SK-N-MC (cell line): Measurements from ENCODE around the gene AKT3.
"Not testable (repeated sequence)": the region's sequence is repeated elsewhere in the genome, so short reads cannot be mapped to it uniquely, and the experiment has no call there.

Source experiments
- DNase-seq: peaks from one replicate; pipeline ENCODE4 v3.0.0-alpha.2; 2011; ENCODE audit warnings: low read depth, low spot score
- H3K27ac ChIP-seq: fragments of 200-600 bp; sonication (generic); 2 replicates; pipeline ENCODE4 v1.5.1; 2016; ENCODE audit warnings: mixed run types
- H3K36me3 ChIP-seq: fragments of 200-600 bp; sonication (generic); 2 replicates; pipeline ENCODE4 v1.6.1; 2017; ENCODE audit warnings: antibody characterized with exemption, low read length, mixed read lengths; ENCODE audit not compliant: insufficient read depth
- H3K4me3 ChIP-seq: fragments of 200-600 bp; sonication (generic); 2 replicates; pipeline ENCODE4 v1.5.1; 2016
- H3K9ac ChIP-seq: fragments of 200-600 bp; sonication (generic); 2 replicates; pipeline ENCODE4 v1.8.0; 2017; ENCODE audit warnings: mixed run types, mixed read lengths; ENCODE audit not compliant: insufficient read length
- H3K9me3 ChIP-seq: fragments of 200-600 bp; sonication (generic); 2 replicates; pipeline ENCODE4 v1.6.1; 2017; ENCODE audit warnings: low read depth, mild to moderate bottlenecking, antibody characterized with exemption, low read length, moderate library complexity, mixed read lengths
- EZH2 ChIP-seq: fragments of 200-600 bp; sonication (generic); IDR thresholded peaks from one replicate; pipeline ENCODE4 v1.6.1; 2017; ENCODE audit warnings: antibody characterized with exemption
- FOXP2 ChIP-seq: optimal IDR thresholded peaks from 2 replicates; pipeline ENCODE3; 2011; ENCODE audit warnings: mild to moderate bottlenecking, moderate library complexity; ENCODE audit not compliant: insufficient read depth; ENCODE audit errors: extremely low read length, control extremely low read depth
- POLR2AphosphoS5 ChIP-seq: IDR thresholded peaks from 2 replicates; pipeline ENCODE4 v1.6.1; 2012; ENCODE audit warnings: mild to moderate bottlenecking, low read depth, low read length, borderline replicate concordance

The AKT3 gene

DNA sequence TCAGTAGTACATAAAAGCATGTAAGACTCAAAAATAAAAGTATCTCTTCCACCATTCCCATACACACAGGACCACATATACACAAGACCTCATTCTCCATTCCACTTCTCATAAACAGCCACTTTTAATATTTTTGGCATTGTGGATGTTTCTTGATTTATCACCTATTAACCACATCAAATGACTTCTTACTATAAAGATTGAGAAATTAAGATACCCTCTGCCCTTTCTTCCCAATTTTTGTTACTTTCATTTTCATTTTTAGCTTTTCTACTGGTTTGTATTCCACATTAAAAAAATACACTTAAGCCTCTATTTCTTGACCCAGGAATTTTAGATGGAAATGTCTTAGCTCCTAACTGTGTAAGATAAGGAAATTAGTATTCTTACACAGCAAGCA is 22.8 kb downstream of the AKT3 start:
- Histone ChIP-seq H3K36me3 (no peaks in the 10 kb centered on the region), H3K27ac (no peak overlapping the region), H3K9me3 (no peaks in the 10 kb centered on the region), H3K9ac (no peak overlapping the region), H3K4me3 (no peak overlapping the region)
- no peak for DNase-seq
- no peak for TF ChIP-seq FOXP2
- TF ChIP-seq EZH2: no peak
- no peak for TF ChIP-seq POLR2AphosphoS5

DNA sequence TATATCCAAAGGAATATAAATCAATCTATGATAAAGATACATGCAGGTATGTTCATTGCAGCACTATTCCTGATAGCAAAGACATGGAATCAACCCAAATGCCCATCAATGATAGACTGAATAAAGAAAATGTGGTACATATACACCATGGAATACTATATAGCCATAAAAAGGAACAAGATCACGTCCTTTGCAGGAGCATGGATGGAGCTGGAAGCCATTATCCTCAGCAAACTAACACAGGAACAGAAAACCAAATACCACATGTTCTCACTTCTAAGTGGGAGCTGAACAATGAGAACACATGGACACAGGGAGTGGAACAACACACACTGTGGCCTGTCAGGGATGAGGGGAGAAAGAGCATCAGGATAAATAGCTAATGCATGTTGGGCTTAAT is 25.1 kb downstream of the AKT3 start:
- H3K9me3 ChIP-seq, H3K4me3 ChIP-seq, H3K36me3 ChIP-seq, DNase-seq, H3K9ac ChIP-seq, H3K27ac ChIP-seq: not testable (repeated sequence)

DNA sequence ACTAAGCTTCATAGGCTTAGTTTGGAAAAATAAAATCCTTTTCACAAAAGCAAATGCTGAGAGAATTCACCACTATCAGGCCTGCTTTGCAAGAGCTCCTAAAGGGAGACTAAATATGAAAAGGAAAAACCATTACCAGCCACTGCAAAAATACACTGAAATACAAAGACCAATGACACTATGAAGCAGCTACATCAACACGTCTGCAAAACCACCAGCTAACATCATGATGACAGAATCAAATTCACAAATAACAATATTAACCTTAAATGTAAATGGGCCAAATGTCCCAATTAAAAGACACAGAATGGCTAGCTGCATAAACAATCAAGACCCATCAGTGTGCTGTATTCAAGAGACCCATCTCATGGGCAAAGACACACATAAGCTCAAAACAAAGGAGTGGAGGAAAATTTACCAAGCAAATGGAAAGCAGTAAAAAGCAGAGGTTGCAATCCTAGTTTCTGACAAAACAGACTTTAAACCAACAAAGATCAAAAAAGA is 28.8 kb downstream of the AKT3 start:
- no peak overlapping the region for H3K27ac ChIP-seq
- H3K9ac ChIP-seq: no peak overlapping the region
- no peaks in the 10 kb centered on the region for H3K36me3 ChIP-seq
- no peak overlapping the region for H3K4me3 ChIP-seq
- no peaks in the 10 kb centered on the region for H3K9me3 ChIP-seq
- DNase-seq: no peak
- TF ChIP-seq EZH2 (no peak), FOXP2 (no peak), POLR2AphosphoS5 (no peak)

DNA sequence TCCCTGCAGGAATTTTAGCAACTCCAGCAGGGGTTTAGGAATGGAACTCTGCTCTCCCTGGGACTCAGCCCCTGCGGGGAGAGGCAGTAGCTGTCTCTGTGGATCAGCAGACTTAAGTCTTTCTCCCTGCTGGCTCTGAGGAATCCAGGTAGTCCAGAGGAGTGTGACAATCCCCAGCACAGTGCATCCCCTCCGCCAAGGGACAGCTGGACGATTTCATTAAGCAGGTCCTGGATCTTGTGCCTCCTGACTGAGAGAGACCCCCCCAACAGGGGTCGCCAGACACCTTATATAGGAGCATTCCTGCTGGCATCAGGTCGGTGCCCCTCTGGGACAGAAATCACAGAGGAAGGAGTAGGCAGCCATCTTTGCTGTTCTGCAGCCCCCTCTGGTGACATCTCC is 30.6 kb downstream of the AKT3 start:
- Histone ChIP-seq H3K9me3 (no peaks in the 10 kb centered on the region), H3K36me3 (no peaks in the 10 kb centered on the region), H3K4me3 (no peak overlapping the region), H3K27ac (no peak overlapping the region), H3K9ac (no peak overlapping the region)
- TF ChIP-seq EZH2: no peak
- no peak for DNase-seq

DNA sequence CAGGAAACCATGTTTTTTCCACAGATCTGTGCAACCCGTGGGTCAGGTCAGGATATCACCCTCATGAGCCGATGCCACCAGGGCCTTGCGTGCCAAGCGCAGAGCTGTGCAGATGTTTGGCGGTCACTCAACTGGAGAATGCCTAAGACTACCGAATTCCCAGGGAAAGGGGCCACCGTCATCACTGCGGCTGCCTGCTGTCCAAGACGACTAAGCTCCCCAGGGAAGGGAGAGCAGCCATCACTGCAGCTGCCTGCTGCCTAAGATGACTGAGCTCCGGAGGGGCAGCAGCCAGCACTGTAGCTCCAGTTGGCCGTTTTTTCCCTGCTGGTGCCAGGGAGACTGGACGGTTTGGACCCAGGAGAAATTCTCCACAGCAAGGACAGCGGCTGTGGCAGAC is 31.1 kb downstream of the AKT3 start:
- TF ChIP-seq POLR2AphosphoS5: no peak
- TF ChIP-seq EZH2: no peak
- TF ChIP-seq FOXP2: no peak

DNA sequence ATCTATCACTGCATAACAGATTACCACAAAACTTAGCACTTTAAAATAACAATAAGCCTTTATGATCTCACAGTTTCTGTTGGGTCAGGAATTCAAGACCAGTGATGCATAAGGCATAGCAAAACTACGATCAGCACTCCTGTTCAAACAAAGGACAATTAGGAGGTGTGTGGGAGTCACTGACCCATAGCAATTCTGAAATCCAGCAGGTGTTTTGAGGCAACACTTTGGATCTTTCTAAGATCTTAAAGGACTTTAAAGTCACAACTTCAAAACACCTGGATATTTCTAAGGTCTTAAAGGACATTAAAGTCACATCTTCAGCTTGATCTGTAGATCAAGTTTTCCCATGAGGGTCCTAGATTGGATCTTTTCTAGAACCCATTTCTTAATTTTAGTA is 35.3 kb downstream of the AKT3 start:
- no peak overlapping the region for H3K9ac ChIP-seq
- TF ChIP-seq POLR2AphosphoS5: no peak
- no peak for TF ChIP-seq EZH2
- no peak for TF ChIP-seq FOXP2
- DNase-seq: no peak

More for the DNA sequence above, 31.1 kb downstream of the AKT3 start:
- Histone ChIP-seq H3K9me3 (no peaks in the 10 kb centered on the region), H3K4me3 (no peak overlapping the region), H3K9ac (no peak overlapping the region), H3K36me3 (no peaks in the 10 kb centered on the region), H3K27ac (no peak overlapping the region)
- DNase-seq: no peak

DNA sequence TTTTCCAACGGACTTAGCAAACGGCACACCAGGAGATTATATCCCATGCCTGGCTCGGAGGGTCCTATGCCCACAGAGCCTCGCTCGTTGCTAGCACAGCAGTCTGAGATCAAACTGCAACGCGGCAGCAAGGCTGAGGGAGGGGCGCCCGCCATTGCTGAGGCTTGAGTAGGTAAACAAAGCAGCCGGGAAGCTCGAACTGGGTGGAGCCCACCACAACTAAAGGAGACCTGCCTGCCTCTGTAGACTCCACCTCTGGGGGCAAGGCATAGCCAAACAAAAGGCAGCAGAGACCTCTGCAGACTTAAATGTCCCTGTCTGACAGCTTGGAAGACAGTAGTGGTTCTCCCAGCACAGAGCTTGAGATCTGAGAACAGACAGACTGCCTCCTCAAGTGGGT is 42.7 kb downstream of the AKT3 start:
- H3K4me3 ChIP-seq, H3K9ac ChIP-seq, H3K36me3 ChIP-seq, H3K9me3 ChIP-seq, DNase-seq, H3K27ac ChIP-seq: not testable (repeated sequence)

More for the DNA sequence above, 35.3 kb downstream of the AKT3 start:
- H3K9me3 ChIP-seq: no peaks in the 10 kb centered on the region
- H3K4me3 ChIP-seq: no peak overlapping the region
- H3K36me3 ChIP-seq: no peaks in the 10 kb centered on the region
- H3K27ac ChIP-seq: no peak overlapping the region

DNA sequence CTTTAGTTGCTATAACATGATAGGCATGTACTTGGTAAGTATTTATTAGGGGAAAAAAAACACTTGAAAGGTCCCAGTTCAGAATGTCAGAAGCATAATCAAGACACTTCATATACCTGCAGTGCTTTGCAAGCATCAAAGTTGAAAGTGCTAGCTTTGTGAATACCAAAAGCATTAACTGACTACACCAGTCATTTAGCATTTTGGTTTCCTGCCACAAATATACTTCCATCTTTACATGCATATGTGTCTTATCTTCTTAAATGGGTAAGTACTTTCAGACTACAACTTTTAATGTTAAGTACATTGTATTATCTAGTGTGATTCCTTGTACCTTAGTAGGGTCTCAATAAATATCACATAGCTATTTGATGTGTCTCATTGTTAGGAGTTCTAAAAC is 43.7 kb downstream of the AKT3 start:
- no peak for DNase-seq
- H3K9ac ChIP-seq: no peak overlapping the region
- H3K9me3 ChIP-seq: no peaks in the 10 kb centered on the region
- no peak overlapping the region for H3K27ac ChIP-seq
- no peak overlapping the region for H3K4me3 ChIP-seq
- TF ChIP-seq POLR2AphosphoS5 (no peak), EZH2 (no peak), FOXP2 (no peak)
- H3K36me3 ChIP-seq: no peaks in the 10 kb centered on the region

DNA sequence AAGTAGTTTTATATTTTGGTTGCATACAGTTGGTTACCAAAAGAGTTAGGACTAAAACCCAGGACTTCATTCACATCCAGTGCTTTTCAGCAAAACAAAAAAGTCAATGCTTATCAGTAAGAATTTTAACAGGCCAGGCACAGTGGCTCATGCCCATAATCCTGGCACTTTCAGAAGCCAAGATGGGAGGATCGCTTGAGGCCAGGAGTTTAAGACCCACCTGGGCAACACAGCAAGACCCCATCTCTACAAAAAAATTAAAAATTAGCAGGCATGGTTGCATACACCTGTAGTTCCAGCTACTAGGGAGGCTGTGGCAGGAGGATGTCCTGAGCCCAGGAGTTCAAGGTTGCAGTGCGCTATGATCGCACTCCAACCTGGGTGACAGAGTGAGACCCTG is 47.3 kb downstream of the AKT3 start:
- DNase-seq: no peak
- Histone ChIP-seq H3K9ac (no peak overlapping the region), H3K9me3 (no peaks in the 10 kb centered on the region), H3K36me3 (no peaks in the 10 kb centered on the region), H3K4me3 (no peak overlapping the region), H3K27ac (no peak overlapping the region)
- TF ChIP-seq POLR2AphosphoS5 (no peak), EZH2 (no peak), FOXP2 (no peak)
